Mesenchymal stem cell (in vitro differentiated cells and primary cell): ENCODE data around the gene FCGR3A.
A peak's percentile ranks its signal among the peaks of the same experiment; 100 is the strongest.
"Not testable (repeated sequence)": the region's sequence is repeated elsewhere in the genome, so short reads cannot be mapped to it uniquely, and the experiment has no call there.

ENCODE experiments used
- DNase-seq: peaks from one replicate; pipeline ENCODE4 v3.0.0-alpha.2; 2013
- H2AFZ ChIP-seq: one replicate; pipeline ENCODE4 v1.6.1; 2013; ENCODE audit warnings: low read depth, mild to moderate bottlenecking, control low read depth, inconsistent platforms, low read length, moderate library complexity
- H2AK5ac ChIP-seq: 2 replicates; pipeline ENCODE4 v1.6.1; 2013; ENCODE audit warnings: low read length, moderate library complexity, mild to moderate bottlenecking, inconsistent platforms; ENCODE audit not compliant: severe bottlenecking
- H2BK120ac ChIP-seq: one replicate; pipeline ENCODE4 v1.6.1; 2013; ENCODE audit warnings: low read depth, mild to moderate bottlenecking, inconsistent platforms, low read length, moderate library complexity
- H2BK12ac ChIP-seq, 2 experiments: one replicate each; pipeline ENCODE4 v1.6.1; 2013; ENCODE audit warnings: inconsistent platforms in 2 of 2, low read length in 2 of 2, mild to moderate bottlenecking in 2 of 2, moderate library complexity in 2 of 2, control low read depth in 1 of 2
- H2BK15ac ChIP-seq: one replicate; pipeline ENCODE4 v1.6.1; 2013; ENCODE audit warnings: mild to moderate bottlenecking, low read depth, inconsistent platforms; ENCODE audit not compliant: poor library complexity, severe bottlenecking
- H2BK5ac ChIP-seq: 2 replicates; pipeline ENCODE4 v1.6.1; 2013; ENCODE audit warnings: low read depth, mild to moderate bottlenecking, low read length, control low read depth, inconsistent platforms; ENCODE audit not compliant: poor library complexity, severe bottlenecking
- H3K14ac ChIP-seq, 2 experiments: one replicate each; pipeline ENCODE4 v1.6.1; 2013; ENCODE audit warnings: inconsistent platforms in 2 of 2, low read length in 2 of 2, control low read depth in 1 of 2, mild to moderate bottlenecking in 1 of 2, moderate library complexity in 1 of 2
- H3K18ac ChIP-seq, 2 experiments: one replicate each; pipeline ENCODE4 v1.6.1; 2013; ENCODE audit warnings: inconsistent platforms in 2 of 2, low read length in 2 of 2, control low read depth in 1 of 2, low read depth in 1 of 2, mild to moderate bottlenecking in 1 of 2
- H3K23ac ChIP-seq, 2 experiments: one replicate each; pipeline ENCODE4 v1.6.1; 2013; ENCODE audit warnings: inconsistent platforms in 2 of 2, low read length in 2 of 2, mild to moderate bottlenecking in 2 of 2, moderate library complexity in 2 of 2, control low read depth in 1 of 2
- H3K27ac ChIP-seq: 2 replicates; pipeline ENCODE4 v1.5.1; 2013; ENCODE audit warnings: mild to moderate bottlenecking, moderate library complexity, low read length, control low read depth, inconsistent platforms; ENCODE audit not compliant: poor library complexity, severe bottlenecking
- H3K27me3 ChIP-seq, 2 experiments: 2 replicates each; pipeline versions ENCODE4 v1.6.1 to v1.7.0; 2013; ENCODE audit warnings: low read length in 2 of 2, mild to moderate bottlenecking in 2 of 2, moderate library complexity in 2 of 2, control low read depth in 1 of 2, inconsistent platforms in 1 of 2; ENCODE audit not compliant: control insufficient read depth in 1 of 2, insufficient read depth in 1 of 2
- H3K36me3 ChIP-seq, 2 experiments: 2 replicates each; pipeline versions ENCODE4 v1.6.1 to v1.7.0; 2013; ENCODE audit warnings: low read length in 2 of 2, control low read depth in 1 of 2, inconsistent platforms in 1 of 2, low read depth in 1 of 2, mild to moderate bottlenecking in 1 of 2; ENCODE audit not compliant: insufficient read depth in 2 of 2, control insufficient read depth in 1 of 2
- H3K4ac ChIP-seq, 2 experiments: one replicate each; pipeline ENCODE4 v1.6.1; 2013; ENCODE audit warnings: inconsistent platforms in 2 of 2, low read length in 2 of 2, mild to moderate bottlenecking in 2 of 2, moderate library complexity in 2 of 2, control low read depth in 1 of 2, low read depth in 1 of 2
- H3K4me1 ChIP-seq: 2 replicates; pipeline ENCODE4 v1.6.1; 2013; ENCODE audit warnings: low read depth, low read length, control low read depth; ENCODE audit not compliant: control insufficient read depth, insufficient read depth
- H3K4me2 ChIP-seq: 2 replicates; pipeline ENCODE4 v1.6.1; 2013; ENCODE audit warnings: low read length, mild to moderate bottlenecking, inconsistent platforms; ENCODE audit not compliant: poor library complexity, severe bottlenecking
- H3K4me3 ChIP-seq, 2 experiments: 2 replicates each; pipeline versions ENCODE4 v1.5.1 to v1.7.0; 2013; ENCODE audit warnings: low read length in 2 of 2, mild to moderate bottlenecking in 2 of 2, control low read depth in 1 of 2, low read depth in 1 of 2; ENCODE audit not compliant: insufficient read depth in 1 of 2
- H3K79me1 ChIP-seq: replicated peaks from 2 replicates; pipeline ENCODE4 v1.6.1; 2013; ENCODE audit warnings: mild to moderate bottlenecking, control low read depth, low read length, inconsistent platforms; ENCODE audit not compliant: poor library complexity, severe bottlenecking
- H3K9ac ChIP-seq: 2 replicates; pipeline ENCODE4 v1.7.0; 2013; ENCODE audit warnings: mild to moderate bottlenecking, low read length, moderate library complexity
- H3K9me3 ChIP-seq: 2 replicates; pipeline ENCODE4 v1.7.0; 2013; ENCODE audit warnings: mild to moderate bottlenecking, low read length; ENCODE audit not compliant: control insufficient read depth
- H4K8ac ChIP-seq: one replicate; pipeline ENCODE4 v1.6.1; 2013; ENCODE audit warnings: inconsistent platforms, mild to moderate bottlenecking, low read length, moderate library complexity
- H4K91ac ChIP-seq: one replicate; pipeline ENCODE4 v1.6.1; 2013; ENCODE audit warnings: mild to moderate bottlenecking, low read length, inconsistent platforms
- WGBS: methylation state at CpG from one replicate; pipeline ENCODE4 v1.1.7; 2013; ENCODE audit warnings: mixed read lengths; 5-methylcytosine and 5-hydroxymethylcytosine counted together

FCGR3A gene

GRCh38 chr1:161539731-161540569 lies 9.7 kb downstream of the FCGR3A start:
- H4K91ac ChIP-seq, H3K9me3 ChIP-seq, H3K79me1 ChIP-seq, H3K4me1 ChIP-seq, H4K8ac ChIP-seq, H2BK120ac ChIP-seq, H3K23ac ChIP-seq, H2BK15ac ChIP-seq, H3K18ac ChIP-seq, H3K14ac ChIP-seq, H2AK5ac ChIP-seq, H3K27ac ChIP-seq, H2BK5ac ChIP-seq, H3K36me3 ChIP-seq: not testable (repeated sequence)
- Histone ChIP-seq H2AFZ (peak overlapping the region; percentile 91), H3K4me3 (peak overlapping the region; percentile 55 to 93), H2BK12ac (peak overlapping the region in 1 of 2 experiments; percentile 11), H3K4me2 (peak overlapping the region; percentile 90), H3K27me3 (peaks cover 7 to 12% of the 10 kb centered on the region in 2 experiments), H3K9ac (peak overlapping the region; percentile 89), H3K4ac (peak overlapping the region in 1 of 2 experiments; percentile 49)
- 2% methylated on average over 38 of the region's 41 CpGs for WGBS
- DNase-seq = peak; percentile 81

- H2BK5ac ChIP-seq, H3K23ac ChIP-seq, H3K4ac ChIP-seq, H2AFZ ChIP-seq, H3K9me3 ChIP-seq, H3K27ac ChIP-seq, H4K8ac ChIP-seq, H3K18ac ChIP-seq, H2BK120ac ChIP-seq, H4K91ac ChIP-seq, H3K4me1 ChIP-seq, H2BK12ac ChIP-seq, H3K14ac ChIP-seq, H3K36me3 ChIP-seq, H2AK5ac ChIP-seq, H3K9ac ChIP-seq, H2BK15ac ChIP-seq, DNase-seq, H3K79me1 ChIP-seq, H3K4me2 ChIP-seq: not testable (repeated sequence)
- H3K4me3 ChIP-seq = peak overlapping the region in 1 of 2 experiments; percentile 93
- peaks cover 7 to 12% of the 10 kb centered on the region in 2 experiments for H3K27me3 ChIP-seq
- WGBS = 84% methylated on average over 4 of the region's 7 CpGs
These were observed 10.6 kb downstream of the FCGR3A start for GRCh38 chr1:161538925-161539479.

- H2AFZ ChIP-seq, H3K27me3 ChIP-seq, H2AK5ac ChIP-seq, H4K91ac ChIP-seq, H3K4me3 ChIP-seq, H3K9me3 ChIP-seq, H3K4me2 ChIP-seq, H2BK15ac ChIP-seq, H3K18ac ChIP-seq, H2BK5ac ChIP-seq, H4K8ac ChIP-seq, H3K4ac ChIP-seq, H3K4me1 ChIP-seq, H3K9ac ChIP-seq, H2BK120ac ChIP-seq, H3K79me1 ChIP-seq, H3K27ac ChIP-seq, H3K14ac ChIP-seq, H3K36me3 ChIP-seq, DNase-seq, H2BK12ac ChIP-seq, H3K23ac ChIP-seq: not testable (repeated sequence)
- 51% methylated on average over 3 of the region's 7 CpGs for WGBS
These were observed 12.4 kb downstream of the FCGR3A start for GRCh38 chr1:161537068-161537669.
